ENCODE data around the gene CCNDBP1.

CCNDBP1 gene

DNA sequence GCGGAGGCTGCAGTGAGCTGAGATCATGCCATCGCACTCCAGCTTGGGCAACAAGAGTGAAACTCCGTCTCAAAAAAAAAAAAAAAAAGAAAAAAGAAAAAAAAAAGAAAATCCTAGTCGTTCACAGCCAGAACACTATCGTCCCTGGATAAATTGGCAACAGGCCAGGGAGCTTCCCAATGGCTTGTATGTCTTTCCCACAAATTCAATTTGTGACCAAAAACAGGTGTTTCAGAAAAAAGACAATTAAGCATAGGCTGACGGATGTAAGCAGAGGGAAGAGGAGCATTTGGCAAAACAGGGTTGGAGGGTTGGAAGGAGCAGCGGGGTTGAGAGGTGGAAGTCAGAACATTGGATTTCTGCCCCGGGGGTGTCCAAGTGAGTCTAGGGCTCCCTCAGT lies 27.1 kb downstream of the CCNDBP1 start:
- H3K27me3 ChIP-seq (ENCODE audit: insufficient read depth, low read length, poor library complexity), result peaks cover 3% of the 10 kb centered on the region
- ATAC-seq (ENCODE audit: insufficient read depth, low read depth), result no peak
- no peaks in the 10 kb centered on the region for H3K79me2 ChIP-seq (ENCODE audit: insufficient read depth, low read length)
- no peaks in the 10 kb centered on the region for H3K9me3 ChIP-seq (ENCODE audit: insufficient read depth, low read length, severe bottlenecking)
- no peaks in the 10 kb centered on the region for H3K4me1 ChIP-seq (ENCODE audit: insufficient read depth, low read length)
- no peak overlapping the region for H3K4me2 ChIP-seq (ENCODE audit: insufficient read depth, low read length)
- H4K20me1 ChIP-seq (ENCODE audit: insufficient read depth, low read length), result no peaks in the 10 kb centered on the region
- H3K36me3 ChIP-seq (ENCODE audit: insufficient read depth, low read length), result no peaks in the 10 kb centered on the region
- H3K9ac ChIP-seq (ENCODE audit: low read depth, low read length), result no peak overlapping the region
- no peak for DNase-seq
- TF ChIP-seq, protein P1, sequence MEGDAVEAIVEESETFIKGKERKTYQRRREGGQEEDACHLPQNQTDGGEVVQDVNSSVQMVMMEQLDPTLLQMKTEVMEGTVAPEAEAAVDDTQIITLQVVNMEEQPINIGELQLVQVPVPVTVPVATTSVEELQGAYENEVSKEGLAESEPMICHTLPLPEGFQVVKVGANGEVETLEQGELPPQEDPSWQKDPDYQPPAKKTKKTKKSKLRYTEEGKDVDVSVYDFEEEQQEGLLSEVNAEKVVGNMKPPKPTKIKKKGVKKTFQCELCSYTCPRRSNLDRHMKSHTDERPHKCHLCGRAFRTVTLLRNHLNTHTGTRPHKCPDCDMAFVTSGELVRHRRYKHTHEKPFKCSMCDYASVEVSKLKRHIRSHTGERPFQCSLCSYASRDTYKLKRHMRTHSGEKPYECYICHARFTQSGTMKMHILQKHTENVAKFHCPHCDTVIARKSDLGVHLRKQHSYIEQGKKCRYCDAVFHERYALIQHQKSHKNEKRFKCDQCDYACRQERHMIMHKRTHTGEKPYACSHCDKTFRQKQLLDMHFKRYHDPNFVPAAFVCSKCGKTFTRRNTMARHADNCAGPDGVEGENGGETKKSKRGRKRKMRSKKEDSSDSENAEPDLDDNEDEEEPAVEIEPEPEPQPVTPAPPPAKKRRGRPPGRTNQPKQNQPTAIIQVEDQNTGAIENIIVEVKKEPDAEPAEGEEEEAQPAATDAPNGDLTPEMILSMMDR (IDR thresholded peaks at IDR 0.05; ENCODE audit: borderline replicate concordance, extremely low read depth, low read length, poor library complexity, severe bottlenecking), result no peak
- no peak for TF ChIP-seq EZH2 (IDR thresholded peaks at IDR 0.05; ENCODE audit: borderline replicate concordance, low read depth, low read length, severe bottlenecking)
- H3K27ac ChIP-seq (ENCODE audit: low read length), result no peak overlapping the region
- no peak overlapping the region for H3K4me3 ChIP-seq (ENCODE audit: low read depth in 1 of 2, low read length in 2 of 2)
- no peak overlapping the region for H2AFZ ChIP-seq (ENCODE audit: low read depth, low read length)

DNA sequence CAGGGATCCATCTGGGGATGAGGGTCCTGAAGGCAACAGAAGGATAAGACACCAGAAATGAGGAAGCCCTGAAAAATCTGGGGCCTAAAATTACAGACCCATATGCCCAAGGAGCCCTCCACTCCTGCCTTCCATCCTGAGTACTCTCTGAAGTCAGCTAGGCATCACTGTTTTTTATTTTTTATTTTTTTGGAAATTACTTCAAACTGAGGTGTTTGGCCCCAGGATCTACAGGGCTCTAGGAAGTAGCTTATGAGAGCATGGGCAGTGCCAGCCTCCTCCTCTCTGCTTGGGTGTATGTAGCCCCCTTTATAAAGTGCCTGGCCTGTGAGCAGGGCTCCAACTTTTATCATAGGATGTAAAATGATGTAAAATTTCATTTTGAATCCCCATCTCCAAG lies 27.7 kb downstream of the CCNDBP1 start:
- Histone ChIP-seq H3K27me3 (ENCODE audit: insufficient read depth, low read length, poor library complexity) (no peaks in the 10 kb centered on the region), H3K4me1 (ENCODE audit: insufficient read depth, low read length) (no peaks in the 10 kb centered on the region), H3K36me3 (ENCODE audit: insufficient read depth, low read length) (no peaks in the 10 kb centered on the region), H2AFZ (ENCODE audit: low read depth, low read length) (no peak overlapping the region), H3K27ac (ENCODE audit: low read length) (no peak overlapping the region), H3K9ac (ENCODE audit: low read depth, low read length) (no peak overlapping the region), H3K79me2 (ENCODE audit: insufficient read depth, low read length) (no peaks in the 10 kb centered on the region), H4K20me1 (ENCODE audit: insufficient read depth, low read length) (no peaks in the 10 kb centered on the region), H3K4me3 (ENCODE audit: low read depth in 1 of 2, low read length in 2 of 2) (no peak overlapping the region), H3K4me2 (ENCODE audit: insufficient read depth, low read length) (no peak overlapping the region), H3K9me3 (ENCODE audit: insufficient read depth, low read length, severe bottlenecking) (no peaks in the 10 kb centered on the region)
- TF ChIP-seq, protein P1 (IDR thresholded peaks at IDR 0.05; ENCODE audit: borderline replicate concordance, extremely low read depth, low read length, poor library complexity, severe bottlenecking), result no peak
- no peak for TF ChIP-seq EZH2 (IDR thresholded peaks at IDR 0.05; ENCODE audit: borderline replicate concordance, low read depth, low read length, severe bottlenecking)
- ATAC-seq (ENCODE audit: insufficient read depth, low read depth) (no peak), DNase-seq (no peak)

DNA sequence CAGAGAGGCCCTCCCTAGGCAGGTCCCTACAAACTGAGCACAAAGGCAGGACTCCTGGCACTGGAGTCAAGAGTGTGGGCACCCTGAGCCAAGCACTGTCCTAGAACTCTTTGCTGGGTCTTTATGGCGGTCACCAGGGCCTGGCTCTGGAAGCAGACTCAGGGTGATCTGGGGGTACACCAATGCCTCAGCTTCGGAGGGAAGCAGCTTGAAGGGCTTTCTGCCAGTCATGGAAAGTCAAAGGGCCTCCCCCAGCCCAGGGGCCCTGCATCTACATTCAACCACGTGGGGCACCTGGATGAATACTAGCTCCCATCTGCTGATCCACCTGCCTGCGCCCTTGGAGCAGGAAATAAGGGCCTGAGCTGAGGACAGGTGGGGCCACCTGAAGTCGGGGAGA lies 28.3 kb downstream of the CCNDBP1 start:
- Histone ChIP-seq H3K36me3 (ENCODE audit: insufficient read depth, low read length) (no peaks in the 10 kb centered on the region), H3K4me3 (ENCODE audit: low read depth in 1 of 2, low read length in 2 of 2) (no peak overlapping the region), H3K4me2 (ENCODE audit: insufficient read depth, low read length) (no peak overlapping the region), H3K9ac (ENCODE audit: low read depth, low read length) (no peak overlapping the region), H3K27me3 (ENCODE audit: insufficient read depth, low read length, poor library complexity) (no peaks in the 10 kb centered on the region), H3K79me2 (ENCODE audit: insufficient read depth, low read length) (no peaks in the 10 kb centered on the region), H3K4me1 (ENCODE audit: insufficient read depth, low read length) (no peaks in the 10 kb centered on the region), H4K20me1 (ENCODE audit: insufficient read depth, low read length) (no peaks in the 10 kb centered on the region), H2AFZ (ENCODE audit: low read depth, low read length) (no peak overlapping the region), H3K27ac (ENCODE audit: low read length) (no peak overlapping the region), H3K9me3 (ENCODE audit: insufficient read depth, low read length, severe bottlenecking) (no peaks in the 10 kb centered on the region)
- TF ChIP-seq, protein P1 (IDR thresholded peaks at IDR 0.05; ENCODE audit: borderline replicate concordance, extremely low read depth, low read length, poor library complexity, severe bottlenecking), result no peak
- TF ChIP-seq EZH2 (IDR thresholded peaks at IDR 0.05; ENCODE audit: borderline replicate concordance, low read depth, low read length, severe bottlenecking), result no peak
- no peak for DNase-seq
- ATAC-seq (ENCODE audit: insufficient read depth, low read depth), result no peak

DNA sequence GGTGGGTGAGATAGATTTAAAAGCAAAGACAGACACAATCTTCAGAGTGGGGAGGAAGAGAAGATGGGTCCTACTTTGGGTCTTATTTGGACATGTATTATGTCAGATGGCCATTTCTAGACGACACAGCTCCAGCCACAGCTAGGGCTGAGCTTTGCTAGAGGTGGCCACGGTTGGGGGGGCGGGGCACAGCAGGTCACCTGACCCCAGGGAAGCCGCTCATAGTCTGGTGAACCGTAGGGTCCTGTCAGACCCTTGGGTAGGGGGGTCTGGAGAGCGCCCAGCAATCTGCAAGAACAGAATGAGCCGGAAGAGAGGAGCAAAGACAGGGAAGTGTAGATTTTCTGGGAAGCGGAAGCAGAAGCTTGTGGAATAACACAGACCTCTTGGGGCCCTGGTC lies 29.0 kb downstream of the CCNDBP1 start:
- Histone ChIP-seq H3K4me3 (ENCODE audit: low read depth in 1 of 2, low read length in 2 of 2) (no peak overlapping the region), H4K20me1 (ENCODE audit: insufficient read depth, low read length) (no peaks in the 10 kb centered on the region), H3K79me2 (ENCODE audit: insufficient read depth, low read length) (no peaks in the 10 kb centered on the region), H2AFZ (ENCODE audit: low read depth, low read length) (no peak overlapping the region), H3K4me2 (ENCODE audit: insufficient read depth, low read length) (no peak overlapping the region), H3K4me1 (ENCODE audit: insufficient read depth, low read length) (no peaks in the 10 kb centered on the region), H3K9ac (ENCODE audit: low read depth, low read length) (no peak overlapping the region), H3K9me3 (ENCODE audit: insufficient read depth, low read length, severe bottlenecking) (no peaks in the 10 kb centered on the region), H3K27me3 (ENCODE audit: insufficient read depth, low read length, poor library complexity) (no peaks in the 10 kb centered on the region), H3K27ac (ENCODE audit: low read length) (no peak overlapping the region), H3K36me3 (ENCODE audit: insufficient read depth, low read length) (no peaks in the 10 kb centered on the region)
- DNase-seq (no peak), ATAC-seq (ENCODE audit: insufficient read depth, low read depth) (no peak)
- no peak for TF ChIP-seq EZH2 (IDR thresholded peaks at IDR 0.05; ENCODE audit: borderline replicate concordance, low read depth, low read length, severe bottlenecking)
- TF ChIP-seq, protein P1 (IDR thresholded peaks at IDR 0.05; ENCODE audit: borderline replicate concordance, extremely low read depth, low read length, poor library complexity, severe bottlenecking), result no peak

Measured in DND-41 (cell line).